ENCODE measurements around the gene ADAMTS4. TPM values are rescaled to one million over a fixed set of nuclear protein-coding genes. Genes with fewer than 3 reads are reported as not detected.

ADAMTS4 gene
- total and polyA plus RNA-seq, 2 of the 4 experiments (the other 2 are of a cell fraction), result 0.39 to 0.72 TPM

GRCh38 chr1:161171191-161171590, 27.7 kb downstream of the ADAMTS4 start:
- Histone ChIP-seq H2BK5ac (ENCODE audit: low read depth, low read length, poor library complexity, severe bottlenecking) (no peak overlapping the region), H3K4me1 (ENCODE audit: control insufficient read depth, insufficient read depth, low read length) (peaks cover 11% of the 10 kb centered on the region; the same call in 1 of the 2 replicates), H3K4me2 (ENCODE audit: low read depth, low read length) (no peak overlapping the region), H3K4me3 (ENCODE audit: insufficient read depth, low read depth, low read length) (no peak overlapping the region), H2AK5ac (ENCODE audit: low read depth, low read length) (no peak overlapping the region), H4K8ac (ENCODE audit: low read depth in 2 of 2, low read length in 2 of 2) (no peak overlapping the region), H3K9me3 (ENCODE audit: control insufficient read depth, insufficient read depth, low read length) (no peaks in the 10 kb centered on the region), H3K14ac (replicated peaks; ENCODE audit: low read depth, low read length) (no peak overlapping the region), H3K27ac (ENCODE audit: insufficient read depth, low read length) (no peak overlapping the region), H3K9ac (ENCODE audit: low read depth, low read length) (no peak overlapping the region), H3K18ac (ENCODE audit: low read depth, low read length) (no peak overlapping the region), H2AK9ac (replicated peaks; ENCODE audit: low read depth, low read length, poor library complexity) (no peak overlapping the region), H3K9me1 (ENCODE audit: insufficient read depth, low read length) (peaks cover 10% of the 10 kb centered on the region), H2AFZ (replicated peaks; ENCODE audit: low read length, poor library complexity) (no peak overlapping the region), H2BK20ac (ENCODE audit: low read depth, low read length) (no peak overlapping the region), H3K23ac (ENCODE audit: low read depth, low read length) (no peak overlapping the region), H3K36me3 (ENCODE audit: control insufficient read depth, insufficient read depth, low read length) (peaks cover 46% of the 10 kb centered on the region), H2BK15ac (ENCODE audit: low read depth, low read length) (no peak overlapping the region; the same call in 2 of the 3 replicates), H3K79me1 (ENCODE audit: low read depth in 1 of 2, low read length in 2 of 2) (peaks cover 11 to 37% of the 10 kb centered on the region in 2 experiments), H3K4ac (ENCODE audit: low read depth, low read length) (no peak overlapping the region), H4K5ac (ENCODE audit: low read depth, low read length) (no peak overlapping the region), H3K27me3 (ENCODE audit: control insufficient read depth, insufficient read depth, low read length) (no peaks in the 10 kb centered on the region), H2BK120ac (ENCODE audit: low read depth, low read length) (no peak overlapping the region), H3K56ac (ENCODE audit: extremely low read depth, insufficient read depth, low read length) (no peak overlapping the region), H4K91ac (ENCODE audit: insufficient read depth, low read depth, low read length) (no peak overlapping the region), H4K20me1 (ENCODE audit: insufficient read depth, low read length) (peaks cover 13% of the 10 kb centered on the region; the same call in 1 of the 2 replicates)
- in situ Hi-C loops (cut with MboI; ENCODE audit: low sequenced_read_pairs) (no loop called here), dilution Hi-C loops (cut with HindIII; ENCODE audit: low sequenced_read_pairs, unreplicated experiment) (no loop called here), intact Hi-C loops (cut with micrococcal nuclease) (no loop called here)
- no TSS peak for BruUV-seq (replicated peaks)
- ATAC-seq (ENCODE audit: low read depth), result no peak
- TF ChIP-seq FOS (IDR thresholded peaks at IDR 0.05; ENCODE audit: low read depth, low read length) (no peak), RAD21 (IDR thresholded peaks at IDR 0.05; ENCODE audit: low read length) (no peak), MAFK (IDR thresholded peaks at IDR 0.05; ENCODE audit: low read depth, low read length) (no peak), BHLHE40 (IDR thresholded peaks at IDR 0.05; ENCODE audit: low read depth, low read length) (no peak), MXI1 (IDR thresholded peaks at IDR 0.05; ENCODE audit: borderline replicate concordance, low read depth, low read length) (no peak)
- TF ChIP-seq, protein P1, sequence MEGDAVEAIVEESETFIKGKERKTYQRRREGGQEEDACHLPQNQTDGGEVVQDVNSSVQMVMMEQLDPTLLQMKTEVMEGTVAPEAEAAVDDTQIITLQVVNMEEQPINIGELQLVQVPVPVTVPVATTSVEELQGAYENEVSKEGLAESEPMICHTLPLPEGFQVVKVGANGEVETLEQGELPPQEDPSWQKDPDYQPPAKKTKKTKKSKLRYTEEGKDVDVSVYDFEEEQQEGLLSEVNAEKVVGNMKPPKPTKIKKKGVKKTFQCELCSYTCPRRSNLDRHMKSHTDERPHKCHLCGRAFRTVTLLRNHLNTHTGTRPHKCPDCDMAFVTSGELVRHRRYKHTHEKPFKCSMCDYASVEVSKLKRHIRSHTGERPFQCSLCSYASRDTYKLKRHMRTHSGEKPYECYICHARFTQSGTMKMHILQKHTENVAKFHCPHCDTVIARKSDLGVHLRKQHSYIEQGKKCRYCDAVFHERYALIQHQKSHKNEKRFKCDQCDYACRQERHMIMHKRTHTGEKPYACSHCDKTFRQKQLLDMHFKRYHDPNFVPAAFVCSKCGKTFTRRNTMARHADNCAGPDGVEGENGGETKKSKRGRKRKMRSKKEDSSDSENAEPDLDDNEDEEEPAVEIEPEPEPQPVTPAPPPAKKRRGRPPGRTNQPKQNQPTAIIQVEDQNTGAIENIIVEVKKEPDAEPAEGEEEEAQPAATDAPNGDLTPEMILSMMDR (conservative IDR thresholded peaks at IDR 0.05; ENCODE audit: low read depth, low read length), result 0 out of 2 replicates have a peak, but pooled peaks have one; percentile 26
- POLR2A ChIA-PET (ENCODE audit: unreplicated experiment), result no interaction called here
- WGBS, 2 experiments (ENCODE audit: extremely low coverage in 2 of 2, insufficient read length in 1 of 2), result no CpG with 5 or more reads among the region's 5 CpGs
- CTCF ChIA-PET, result interaction anchor here (0.6 to 0.8 kb wide), 2 partner anchors 32 to 557 kb away, joined by 3 to 6 read pairs; no protein-coding TSS in a partner anchor
- DNase-seq, result no peak

Data from IMR-90 (cell line).